Activated CD4-positive, alpha-beta T cell treated with anti-CD3 and anti-CD28 coated beads, Interleukin-10, Interleukin-2, amounts not matched to agents 100 ng/mL and 50 ng/mL, durations not matched to agents 16 hours and 8 hours (primary cell): ENCODE measurements around the gene ST7.

ENCODE experiments used
- DNase-seq: peaks from one replicate; pipeline ENCODE4 v3.0.0-alpha.2; 2020

The ST7 gene

DNA sequence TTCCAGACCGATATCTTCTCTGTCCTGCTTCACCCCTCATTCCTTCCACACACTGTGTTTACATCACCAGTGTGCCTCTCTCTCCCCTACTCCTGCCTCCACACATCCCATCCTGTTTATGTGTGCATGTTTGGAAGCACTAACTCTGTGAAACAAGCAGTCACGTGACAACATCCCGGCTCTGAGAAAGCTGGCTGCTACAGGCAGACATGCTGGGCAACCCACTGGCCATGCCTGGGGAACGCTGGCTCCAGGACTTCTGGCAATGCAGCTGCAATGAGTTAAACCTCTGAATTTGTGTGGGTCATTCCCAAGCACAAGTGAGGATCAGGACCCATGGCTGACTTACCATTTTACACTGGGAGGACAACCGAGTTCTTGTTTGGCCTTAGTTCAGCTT, 295.5 kb downstream of the ST7 start:
- DNase-seq, result no peak

GRCh38 chr7:117249696-117250095, 296.4 kb downstream of the ST7 start:
- DNase-seq, result no peak

- DNase-seq, result no peak
These were observed 296.9 kb downstream of the ST7 start for GRCh38 chr7:117250245-117250644.

- no peak for DNase-seq
These were observed 297.5 kb downstream of the ST7 start for GRCh38 chr7:117250801-117251200.

- DNase-seq, result no peak
These were observed 298.4 kb downstream of the ST7 start for GRCh38 chr7:117251687-117252086.

- DNase-seq, result no peak
These were observed 306.3 kb downstream of the ST7 start for GRCh38 chr7:117259615-117260014.

GRCh38 chr7:117262546-117262945, 309.2 kb downstream of the ST7 start:
- no peak for DNase-seq

DNA sequence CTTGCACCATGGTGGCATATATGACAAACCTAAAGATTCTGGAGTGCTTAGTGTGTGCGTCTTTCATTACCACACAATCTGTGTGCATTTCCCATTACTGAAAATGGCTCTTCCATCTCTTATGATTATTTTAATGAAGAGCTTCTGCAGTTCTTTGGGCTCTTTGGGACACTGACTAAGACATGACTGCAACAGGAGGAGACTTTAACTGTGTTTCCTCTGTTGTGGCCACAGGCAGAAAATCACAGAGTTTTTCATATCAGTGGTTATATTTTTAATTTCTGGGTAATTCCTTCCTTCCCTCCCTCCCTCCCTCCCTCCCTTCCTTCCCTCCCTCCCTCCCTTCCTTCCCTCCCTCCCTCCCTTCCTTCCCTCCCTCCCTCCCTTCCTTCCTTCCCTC, 311.4 kb downstream of the ST7 start:
- no peak for DNase-seq

DNA sequence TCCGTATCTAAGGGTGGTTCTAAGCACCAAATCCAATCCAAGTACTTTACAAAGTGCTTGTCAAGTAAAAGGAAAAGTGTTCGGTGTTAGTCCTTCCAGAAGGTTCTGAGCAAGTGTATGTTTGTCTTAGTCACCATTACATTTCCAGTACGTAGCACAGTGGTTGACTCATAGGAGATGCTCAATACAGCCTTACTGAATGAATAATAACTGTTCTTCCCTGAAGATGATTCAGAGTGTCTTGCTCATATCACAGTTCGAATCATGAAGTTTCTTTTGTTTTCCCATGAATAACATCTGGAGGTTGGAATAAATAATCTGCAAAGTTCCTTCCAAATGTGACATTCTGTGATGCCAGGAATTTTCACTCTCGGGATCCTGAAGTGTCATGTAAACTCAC, 316.1 kb downstream of the ST7 start:
- DNase-seq, result peak; percentile 48

- no peak for DNase-seq
These were observed 316.6 kb downstream of the ST7 start for GRCh38 chr7:117269886-117270285.

DNA sequence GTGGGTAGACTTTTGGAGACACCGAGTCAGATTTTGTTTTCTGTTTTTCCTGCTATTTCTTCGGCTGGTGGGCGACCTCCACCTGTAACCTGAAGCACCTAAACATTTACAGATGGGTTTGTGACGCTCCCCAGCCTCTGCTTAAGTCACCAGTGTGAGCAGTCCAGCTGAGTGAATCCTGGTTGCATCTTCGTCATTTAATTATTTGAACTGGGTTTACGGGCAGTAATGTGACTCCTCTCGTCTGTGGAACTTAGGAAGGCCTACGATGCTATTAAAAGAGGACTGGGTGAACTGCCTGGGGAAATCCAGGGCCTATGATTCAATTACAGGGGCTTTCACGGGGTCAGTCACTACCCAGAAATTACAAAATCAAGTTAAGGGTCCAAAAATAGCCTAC, 317.1 kb downstream of the ST7 start:
- no peak for DNase-seq

DNA sequence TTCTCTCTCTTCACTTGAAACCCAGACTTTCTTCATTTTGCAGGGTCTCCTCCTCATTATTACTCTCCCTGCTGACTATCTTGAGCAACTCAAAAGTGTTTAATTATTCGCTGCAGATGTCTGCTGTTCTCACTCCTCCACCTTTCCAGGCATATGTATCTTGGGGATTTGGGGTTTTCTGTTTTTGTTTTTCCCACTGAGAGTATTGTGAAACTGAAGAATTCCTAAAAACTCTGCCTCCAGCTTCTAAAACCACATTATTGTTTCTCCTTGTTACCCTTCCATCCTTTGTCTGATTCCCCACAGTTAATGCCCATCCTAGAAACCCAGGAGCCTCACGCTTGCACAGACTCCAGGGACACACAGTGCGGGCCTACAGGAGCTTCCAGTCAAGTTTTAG, 318.3 kb downstream of the ST7 start:
- no peak for DNase-seq

- DNase-seq, result no peak
These were observed 318.9 kb downstream of the ST7 start for GRCh38 chr7:117272017-117272759.

GRCh38 chr7:117273325-117273724, 320.0 kb downstream of the ST7 start:
- no peak for DNase-seq

DNA sequence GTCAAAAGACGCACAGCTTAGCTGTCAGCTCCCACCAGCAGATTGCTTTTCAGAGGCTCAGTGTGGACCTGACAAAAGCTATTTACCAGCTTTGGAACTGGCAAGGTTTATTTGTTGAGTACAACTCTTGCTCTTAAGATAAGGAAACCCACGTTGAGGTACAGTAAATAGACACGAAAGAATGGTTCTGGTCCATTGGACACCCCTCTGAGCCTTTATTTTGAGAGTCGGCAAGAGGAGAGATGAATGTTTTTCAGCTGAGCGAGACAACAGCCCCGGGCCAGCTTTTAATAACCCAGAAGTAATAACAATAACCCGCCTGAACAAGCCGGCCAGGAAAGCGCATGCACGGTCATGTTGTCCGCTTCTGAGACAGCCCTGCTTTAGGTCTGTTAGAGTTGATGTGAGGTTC, 320.5 kb downstream of the ST7 start:
- no peak for DNase-seq

GRCh38 chr7:117274951-117275350, 321.6 kb downstream of the ST7 start:
- no peak for DNase-seq

DNA sequence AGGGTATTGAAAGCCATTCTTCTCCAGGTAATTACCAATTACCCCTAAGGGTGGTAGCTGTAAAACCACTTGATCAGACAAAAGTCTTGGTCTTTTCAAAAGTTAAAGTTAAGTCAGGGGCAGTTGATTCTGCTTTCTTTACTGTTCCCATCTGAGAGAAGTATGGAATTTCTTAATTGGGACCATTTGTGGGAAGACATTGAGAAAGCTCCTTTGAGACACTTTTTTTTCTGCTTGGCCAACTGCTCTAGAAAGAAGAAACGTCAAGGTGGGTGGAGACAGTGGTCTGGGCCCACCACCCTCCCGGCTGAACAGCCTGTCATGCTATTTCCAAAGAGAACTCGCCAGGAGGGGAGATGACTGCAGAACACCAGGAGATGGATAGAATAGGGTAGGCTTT, 324.3 kb downstream of the ST7 start:
- no peak for DNase-seq

DNA sequence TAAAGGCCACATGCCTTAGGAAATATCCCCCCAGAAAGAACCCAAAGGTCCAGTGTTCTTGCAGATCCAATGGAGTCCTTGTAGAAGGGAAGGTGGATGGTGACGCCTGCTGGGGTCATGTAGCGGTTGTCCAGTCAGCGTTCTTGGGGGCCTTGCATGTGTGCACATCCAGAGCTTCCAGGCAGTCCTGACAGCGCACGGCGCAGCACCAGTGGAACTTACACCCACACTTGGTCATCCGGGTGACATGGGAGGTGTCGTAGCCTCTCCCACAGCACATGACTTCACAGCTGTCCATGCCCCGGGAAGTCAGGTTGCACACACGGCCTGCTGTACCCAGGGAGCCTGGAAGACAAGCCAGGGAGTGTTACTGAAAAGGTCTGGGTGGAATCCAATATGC, 324.7 kb downstream of the ST7 start:
- no peak for DNase-seq

DNA sequence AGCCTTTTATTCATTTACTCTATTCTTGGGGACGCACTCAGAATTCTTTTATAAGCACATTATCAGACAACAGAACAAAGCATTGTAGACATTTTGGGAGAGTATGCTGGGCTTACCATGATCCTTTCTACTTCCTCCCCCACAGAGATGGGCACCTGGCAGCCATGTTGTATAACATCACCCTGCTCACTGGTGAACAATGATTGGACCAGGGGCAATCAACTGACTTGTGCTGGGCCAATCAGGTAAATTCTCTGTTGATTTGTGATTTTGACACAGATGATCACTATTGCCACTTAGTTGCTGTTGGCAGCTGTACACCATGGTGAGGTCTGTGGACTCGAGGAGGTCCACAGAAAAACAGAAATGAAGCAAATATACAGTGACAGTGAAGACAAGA, 325.9 kb downstream of the ST7 start:
- DNase-seq, result no peak
